ENCODE measurements around the gene NLGN1.

DNA sequence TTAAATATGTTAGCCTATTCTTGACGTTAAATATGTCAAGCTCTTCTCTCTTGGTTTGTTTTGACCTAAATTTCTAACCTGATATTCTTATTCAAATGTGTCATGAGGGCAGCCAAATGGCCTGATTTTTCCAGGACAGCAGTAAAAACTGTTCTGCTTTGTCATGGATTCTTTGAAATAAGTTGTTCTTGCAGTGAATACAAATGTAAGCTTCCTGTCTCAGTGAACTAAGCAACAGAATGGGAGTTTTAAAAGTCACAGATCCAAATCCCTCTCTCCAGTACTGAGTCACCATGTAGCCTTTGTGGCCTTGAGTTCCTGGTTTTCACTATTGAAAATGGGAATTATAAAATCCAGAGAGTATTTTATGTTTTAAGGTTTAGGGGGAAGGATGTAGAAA, 301.8 kb downstream of the NLGN1 start:
- TF ChIP-seq CTCF (IDR thresholded peaks at IDR 0.05; ENCODE audit: low read length) (no peak), EZH2 (IDR thresholded peaks at IDR 0.05; ENCODE audit: borderline replicate concordance, low read length) (no peak)

All from OCI-LY1 (cell line).